Panc1 (cell line): ENCODE results near the gene DGKZ.

Experiments used
- POLR2AphosphoS5 ChIP-seq: IDR thresholded peaks from 2 replicates; pipeline ENCODE4 v1.6.1; 2012; ENCODE audit warnings: mild to moderate bottlenecking, low read depth, low read length, moderate library complexity
- SIN3A ChIP-seq: IDR thresholded peaks from 2 replicates; pipeline ENCODE4 v1.6.1; 2012; ENCODE audit warnings: low read depth, mild to moderate bottlenecking, low read length, moderate library complexity, borderline replicate concordance; ENCODE audit not compliant: insufficient read depth
- TF ChIP-seq, protein P1 (sequence below): fragments of 450-650 bp; IDR thresholded peaks from 2 replicates; pipeline ENCODE4 v1.5.1; 2017; ENCODE audit warnings: mild to moderate bottlenecking
- TF ChIP-seq, protein P2 (sequence below), 2 experiments: IDR thresholded peaks; 2 replicates each; pipeline ENCODE4 v1.6.1; 2011 to 2012; ENCODE audit warnings: low read depth in 2 of 2, control low read depth in 1 of 2, low read length in 1 of 2, mild to moderate bottlenecking in 1 of 2, moderate library complexity in 1 of 2; ENCODE audit not compliant: insufficient read depth in 1 of 2

DNA sequence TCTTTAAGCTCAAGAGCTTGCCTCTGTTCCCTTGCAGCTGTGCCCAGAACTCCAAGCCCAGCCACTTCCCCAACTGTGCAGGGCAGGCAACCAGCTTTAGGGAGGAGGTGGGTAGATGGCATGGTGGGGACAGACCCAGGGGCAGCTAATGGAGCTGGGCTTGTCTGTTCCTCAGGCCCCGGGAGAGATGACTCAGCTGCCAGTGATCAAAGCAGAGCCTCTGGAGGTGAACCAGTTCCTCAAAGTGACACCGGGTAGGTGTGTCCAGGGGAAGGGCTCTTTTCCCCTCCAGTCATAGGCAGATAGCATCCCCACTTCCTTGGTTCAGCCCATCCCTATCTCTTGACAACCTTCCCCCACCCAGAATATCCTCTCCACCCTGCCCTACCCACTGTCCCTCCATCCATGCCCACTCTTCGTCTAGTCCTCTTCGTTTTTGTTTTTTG lies 37.4 kb upstream of the DGKZ start:
- TF ChIP-seq, protein P1, sequence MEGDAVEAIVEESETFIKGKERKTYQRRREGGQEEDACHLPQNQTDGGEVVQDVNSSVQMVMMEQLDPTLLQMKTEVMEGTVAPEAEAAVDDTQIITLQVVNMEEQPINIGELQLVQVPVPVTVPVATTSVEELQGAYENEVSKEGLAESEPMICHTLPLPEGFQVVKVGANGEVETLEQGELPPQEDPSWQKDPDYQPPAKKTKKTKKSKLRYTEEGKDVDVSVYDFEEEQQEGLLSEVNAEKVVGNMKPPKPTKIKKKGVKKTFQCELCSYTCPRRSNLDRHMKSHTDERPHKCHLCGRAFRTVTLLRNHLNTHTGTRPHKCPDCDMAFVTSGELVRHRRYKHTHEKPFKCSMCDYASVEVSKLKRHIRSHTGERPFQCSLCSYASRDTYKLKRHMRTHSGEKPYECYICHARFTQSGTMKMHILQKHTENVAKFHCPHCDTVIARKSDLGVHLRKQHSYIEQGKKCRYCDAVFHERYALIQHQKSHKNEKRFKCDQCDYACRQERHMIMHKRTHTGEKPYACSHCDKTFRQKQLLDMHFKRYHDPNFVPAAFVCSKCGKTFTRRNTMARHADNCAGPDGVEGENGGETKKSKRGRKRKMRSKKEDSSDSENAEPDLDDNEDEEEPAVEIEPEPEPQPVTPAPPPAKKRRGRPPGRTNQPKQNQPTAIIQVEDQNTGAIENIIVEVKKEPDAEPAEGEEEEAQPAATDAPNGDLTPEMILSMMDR, result no peak
- TF ChIP-seq, protein P2, sequence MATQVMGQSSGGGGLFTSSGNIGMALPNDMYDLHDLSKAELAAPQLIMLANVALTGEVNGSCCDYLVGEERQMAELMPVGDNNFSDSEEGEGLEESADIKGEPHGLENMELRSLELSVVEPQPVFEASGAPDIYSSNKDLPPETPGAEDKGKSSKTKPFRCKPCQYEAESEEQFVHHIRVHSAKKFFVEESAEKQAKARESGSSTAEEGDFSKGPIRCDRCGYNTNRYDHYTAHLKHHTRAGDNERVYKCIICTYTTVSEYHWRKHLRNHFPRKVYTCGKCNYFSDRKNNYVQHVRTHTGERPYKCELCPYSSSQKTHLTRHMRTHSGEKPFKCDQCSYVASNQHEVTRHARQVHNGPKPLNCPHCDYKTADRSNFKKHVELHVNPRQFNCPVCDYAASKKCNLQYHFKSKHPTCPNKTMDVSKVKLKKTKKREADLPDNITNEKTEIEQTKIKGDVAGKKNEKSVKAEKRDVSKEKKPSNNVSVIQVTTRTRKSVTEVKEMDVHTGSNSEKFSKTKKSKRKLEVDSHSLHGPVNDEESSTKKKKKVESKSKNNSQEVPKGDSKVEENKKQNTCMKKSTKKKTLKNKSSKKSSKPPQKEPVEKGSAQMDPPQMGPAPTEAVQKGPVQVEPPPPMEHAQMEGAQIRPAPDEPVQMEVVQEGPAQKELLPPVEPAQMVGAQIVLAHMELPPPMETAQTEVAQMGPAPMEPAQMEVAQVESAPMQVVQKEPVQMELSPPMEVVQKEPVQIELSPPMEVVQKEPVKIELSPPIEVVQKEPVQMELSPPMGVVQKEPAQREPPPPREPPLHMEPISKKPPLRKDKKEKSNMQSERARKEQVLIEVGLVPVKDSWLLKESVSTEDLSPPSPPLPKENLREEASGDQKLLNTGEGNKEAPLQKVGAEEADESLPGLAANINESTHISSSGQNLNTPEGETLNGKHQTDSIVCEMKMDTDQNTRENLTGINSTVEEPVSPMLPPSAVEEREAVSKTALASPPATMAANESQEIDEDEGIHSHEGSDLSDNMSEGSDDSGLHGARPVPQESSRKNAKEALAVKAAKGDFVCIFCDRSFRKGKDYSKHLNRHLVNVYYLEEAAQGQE (IDR thresholded peaks at IDR 0.05; ENCODE audit: insufficient read depth in 1 of 2, low read depth in 2 of 2, low read length in 1 of 2), result no peak
- TF ChIP-seq SIN3A (no peak), POLR2AphosphoS5 (no peak)
